SK-N-SH treated with all-trans-retinoic acid at 6 μM for 48 hours (cell line): Measurements from ENCODE around the gene ZNF41.

ENCODE experiments used
- ARNTL ChIP-seq: fragments of 450-650 bp; formaldehyde crosslinking; IDR thresholded peaks from 2 replicates; pipeline ENCODE4 v1.5.0; 2020; ENCODE audit warnings: low read depth, mild to moderate bottlenecking, moderate library complexity, borderline replicate concordance
- BACH2 ChIP-seq: fragments of 250-450 bp; sonication (Bioruptor Pico); IDR thresholded peaks from 2 replicates; pipeline ENCODE4 v1.9.0; 2021; ENCODE audit warnings: mild to moderate bottlenecking, borderline replicate concordance
- ISL1 ChIP-seq: fragments of 250-450 bp; sonication (Bioruptor Pico); IDR thresholded peaks from 2 replicates; pipeline ENCODE4 v2.1.2; 2022; ENCODE audit warnings: mild to moderate bottlenecking, moderate library complexity
- PATZ1 ChIP-seq: fragments of 250-450 bp; sonication (Bioruptor Pico); IDR thresholded peaks from 2 replicates; pipeline ENCODE4 v1.8.0; 2020; ENCODE audit warnings: mild to moderate bottlenecking, moderate library complexity, borderline replicate concordance
- ZFP3 ChIP-seq: fragments of 250-450 bp; sonication (Bioruptor Pico); IDR thresholded peaks from 2 replicates; pipeline ENCODE4 v1.5.0; 2020; ENCODE audit warnings: mild to moderate bottlenecking, moderate library complexity
- ZFP30 ChIP-seq: fragments of 450-650 bp; formaldehyde crosslinking; IDR thresholded peaks from 2 replicates; pipeline ENCODE4 v1.5.0; 2022; ENCODE audit warnings: mild to moderate bottlenecking, moderate library complexity
- ZNF565 ChIP-seq: fragments of 450-650 bp; formaldehyde crosslinking; conservative IDR thresholded peaks from 2 replicates; pipeline ENCODE4 v1.5.0; 2020; ENCODE audit warnings: low read depth, mild to moderate bottlenecking, moderate library complexity
- ZNF70 ChIP-seq: fragments of 450-650 bp; formaldehyde crosslinking; IDR thresholded peaks from 2 replicates; pipeline ENCODE4 v1.5.0; 2020; ENCODE audit warnings: mild to moderate bottlenecking, moderate library complexity

GRCh38 chrX:47481160-47481559 lies 1.9 kb downstream of the ZNF41 start:
- no peak for TF ChIP-seq BACH2 (CRISPR knock-in tag)
- TF ChIP-seq ZFP30 (CRISPR knock-in tag), result no peak
- TF ChIP-seq ISL1 (CRISPR knock-in tag), result no peak
- TF ChIP-seq ZFP3 (CRISPR knock-in tag), result no peak
- no peak for TF ChIP-seq ZNF565
- no peak for TF ChIP-seq ARNTL (CRISPR knock-in tag)
- no peak for TF ChIP-seq PATZ1
- no peak for TF ChIP-seq ZNF70 (CRISPR knock-in tag)
